H4 (cell line): Measurements from ENCODE around the gene ARFGAP1. TPM values are rescaled to one million over a fixed set of nuclear protein-coding genes. Genes with fewer than 3 reads are reported as not detected.

Experiments
- DNase-seq: peaks from one replicate; pipeline ENCODE4 v3.0.0-alpha.2; 2015; ENCODE audit warnings: low spot score
- total RNA-seq: library from RNA; depleted of rRNA; stranded (reverse); fragments of >200 nt; shearing (Covaris generic); gene quantifications from 2 replicates; pipeline ENCODE4 v1.2.3, GENCODE V29; 2014

The ARFGAP1 gene
- total RNA-seq, 1 experiment from 2014 or later: 17.0 TPM

GRCh38 chr20:63277466-63278272 is 5.1 kb downstream of the ARFGAP1 start:
- DNase-seq: no peak

GRCh38 chr20:63278661-63279060 is 6.0 kb downstream of the ARFGAP1 start:
- DNase-seq: no peak

GRCh38 chr20:63279931-63280330 is 7.3 kb downstream of the ARFGAP1 start:
- no peak for DNase-seq

GRCh38 chr20:63280371-63280770 is 7.8 kb downstream of the ARFGAP1 start:
- DNase-seq: no peak

- no peak for DNase-seq
Observed at GRCh38 chr20:63280929-63281545, 8.4 kb downstream of the ARFGAP1 start.

- no peak for DNase-seq
Observed at GRCh38 chr20:63281742-63282665, 9.4 kb downstream of the ARFGAP1 start.

- no peak for DNase-seq
Observed at GRCh38 chr20:63282946-63283345, 10.3 kb downstream of the ARFGAP1 start.

GRCh38 chr20:63283397-63284082 is 10.9 kb downstream of the ARFGAP1 start:
- DNase-seq: no peak

- no peak for DNase-seq
Observed at GRCh38 chr20:63284083-63284440, 11.4 kb downstream of the ARFGAP1 start.

GRCh38 chr20:63284544-63284949 is 11.9 kb downstream of the ARFGAP1 start:
- DNase-seq: no peak

- no peak for DNase-seq
Observed at GRCh38 chr20:63284981-63285524, 12.4 kb downstream of the ARFGAP1 start.

- no peak for DNase-seq
Observed at GRCh38 chr20:63285636-63286615, 13.3 kb downstream of the ARFGAP1 start.

GRCh38 chr20:63286781-63287696 is 14.4 kb downstream of the ARFGAP1 start:
- DNase-seq: no peak

GRCh38 chr20:63287697-63288580 is 15.3 kb downstream of the ARFGAP1 start:
- DNase-seq: no peak

- DNase-seq: no peak
Observed at GRCh38 chr20:63288581-63289251, 16.1 kb downstream of the ARFGAP1 start.

- no peak for DNase-seq
Observed at GRCh38 chr20:63289311-63290135, 16.9 kb downstream of the ARFGAP1 start.
